Epithelial cell of esophagus (primary cell): Measurements from ENCODE around the gene BPIFB1.

Experiments used
- DNase-seq: peaks from one replicate; pipeline ENCODE4 v3.0.0; 2010; ENCODE audit warnings: low read depth
- H3K4me3 ChIP-seq: 2 replicates; pipeline ENCODE4 v1.5.1; 2011; ENCODE audit warnings: mild to moderate bottlenecking, low read length, control low read depth
- CTCF ChIP-seq: IDR thresholded peaks from 2 replicates; pipeline ENCODE4 v1.5.1; 2011; ENCODE audit warnings: low read depth, mild to moderate bottlenecking, low read length, control low read depth, inconsistent platforms; ENCODE audit not compliant: insufficient read depth; ENCODE audit errors: missing control alignments

Gene BPIFB1

GRCh38 chr20:33276303-33277113, 6.5 kb upstream of the BPIFB1 start:
- no peak for TF ChIP-seq CTCF
- DNase-seq: no peak

GRCh38 chr20:33277471-33278441, 5.3 kb upstream of the BPIFB1 start:
- TF ChIP-seq CTCF: no peak
- no peak for DNase-seq
- H3K4me3 ChIP-seq: no peak overlapping the region

More at GRCh38 chr20:33276303-33277113, 6.5 kb upstream of the BPIFB1 start:
- H3K4me3 ChIP-seq: no peak overlapping the region

- TF ChIP-seq CTCF: no peak
- DNase-seq: no peak
- H3K4me3 ChIP-seq: no peak overlapping the region
Observed at GRCh38 chr20:33278700-33279099, 4.3 kb upstream of the BPIFB1 start.

GRCh38 chr20:33279261-33279910, 3.6 kb upstream of the BPIFB1 start:
- H3K4me3 ChIP-seq: no peak overlapping the region
- no peak for DNase-seq
- TF ChIP-seq CTCF: no peak

GRCh38 chr20:33280000-33280680, 2.9 kb upstream of the BPIFB1 start:
- DNase-seq: no peak
- no peak overlapping the region for H3K4me3 ChIP-seq
- TF ChIP-seq CTCF: no peak

GRCh38 chr20:33280775-33281174, 2.2 kb upstream of the BPIFB1 start:
- no peak for DNase-seq
- H3K4me3 ChIP-seq: no peak overlapping the region
- TF ChIP-seq CTCF: no peak
